Medulla oblongata (tissue), 1 donor: Measurements from ENCODE around the gene ALKBH1.
A peak's percentile ranks its signal among the peaks of the same experiment; 100 is the strongest.
"Not testable (repeated sequence)": the region's sequence is repeated elsewhere in the genome, so short reads cannot be mapped to it uniquely, and the experiment has no call there.

Experiments used
- DNase-seq: peaks from one replicate; pipeline ENCODE4 v3.0.0-alpha.2; 2015; ENCODE audit errors: extremely low spot score

ALKBH1 gene

DNA sequence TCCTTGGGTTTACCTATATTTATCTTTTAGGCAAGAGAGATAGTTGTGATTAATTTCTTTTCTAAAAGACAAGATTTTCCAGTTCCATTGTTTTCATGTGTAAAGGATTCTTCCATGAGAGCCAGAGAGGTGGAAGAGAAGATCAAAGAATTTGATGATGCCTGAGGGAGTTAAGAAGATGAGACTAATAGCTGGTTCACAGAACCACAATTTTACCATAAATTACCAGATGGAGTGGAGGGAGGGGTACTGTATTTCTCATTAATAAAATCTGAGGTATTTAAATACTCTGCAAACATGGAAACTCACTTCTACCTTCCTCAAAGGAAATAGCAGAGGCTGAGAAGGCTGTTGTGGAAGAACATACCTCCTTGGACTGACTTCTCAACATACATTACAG lies 34.6 kb downstream of the ALKBH1 start:
- no peak for DNase-seq

GRCh38 chr14:77667331-77667730 lies 40.5 kb downstream of the ALKBH1 start:
- DNase-seq: no peak

- no peak for DNase-seq
These were observed 44.5 kb downstream of the ALKBH1 start for GRCh38 chr14:77663293-77663692.

GRCh38 chr14:77661562-77661961 lies 46.3 kb downstream of the ALKBH1 start:
- DNase-seq: not testable (repeated sequence)

- no peak for DNase-seq
These were observed 47.1 kb downstream of the ALKBH1 start for GRCh38 chr14:77660754-77661153.

DNA sequence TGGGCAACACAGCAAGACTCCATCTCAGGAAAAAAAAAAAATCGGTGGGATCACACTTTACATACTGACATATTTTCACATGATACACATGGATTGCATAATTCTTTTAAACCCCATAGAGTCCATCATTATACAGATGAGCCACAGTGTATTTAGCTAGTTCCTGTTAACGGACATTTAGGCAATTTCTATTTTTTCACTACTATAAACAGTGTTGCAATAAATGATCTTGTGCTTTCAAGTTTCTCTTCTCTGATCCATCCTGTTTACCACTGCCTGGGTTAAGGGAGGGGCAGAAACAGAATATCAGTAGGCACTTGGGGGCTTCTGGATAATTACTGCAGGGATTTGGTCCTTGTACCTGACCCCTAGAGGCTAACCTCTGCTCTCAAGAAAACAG lies 48.0 kb downstream of the ALKBH1 start:
- peak; percentile 48 for DNase-seq

- no peak for DNase-seq
These were observed 50.5 kb downstream of the ALKBH1 start for GRCh38 chr14:77657280-77657679.

DNA sequence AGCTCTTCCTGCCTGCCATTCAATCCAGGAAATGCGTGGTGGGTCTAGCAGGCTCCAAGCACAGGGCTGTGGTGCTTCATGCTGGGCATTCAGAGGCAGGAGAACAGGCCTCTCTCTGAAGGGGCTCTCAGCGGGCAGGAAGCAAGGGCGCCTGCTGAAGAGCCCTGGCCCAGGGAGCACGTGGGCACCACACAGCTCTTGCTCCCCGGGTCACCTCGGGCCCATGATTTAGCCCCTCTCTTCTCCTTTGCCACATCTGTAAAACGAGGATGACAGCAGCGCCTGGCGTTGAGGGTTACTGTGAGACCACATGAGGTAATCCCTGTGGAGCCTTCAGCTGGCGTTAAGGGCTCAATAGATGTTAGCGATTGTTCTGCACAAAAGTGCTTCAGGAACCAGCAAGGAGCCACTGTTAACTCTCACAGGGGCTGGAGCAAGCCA lies 53.8 kb downstream of the ALKBH1 start:
- no peak for DNase-seq

DNA sequence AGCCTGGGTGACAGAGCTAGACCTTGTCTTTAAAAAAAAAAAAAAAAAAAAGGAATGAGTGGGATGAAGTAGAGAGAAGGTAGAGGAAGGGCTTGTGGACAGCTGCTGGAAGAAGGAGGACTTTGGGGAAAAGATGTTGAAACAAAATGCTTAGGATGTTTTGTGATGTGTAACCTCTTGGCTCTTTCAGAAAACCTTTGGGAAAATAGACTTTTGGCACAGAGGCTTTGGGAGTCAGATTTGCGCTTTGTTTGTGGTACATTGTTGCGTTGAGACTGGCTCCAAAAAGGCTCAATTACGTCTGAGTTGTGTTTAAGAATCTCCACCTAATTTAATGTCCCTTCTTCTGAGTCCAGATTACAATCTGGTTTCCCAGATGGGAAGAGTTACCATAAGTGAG lies 58.5 kb downstream of the ALKBH1 start:
- no peak for DNase-seq

DNA sequence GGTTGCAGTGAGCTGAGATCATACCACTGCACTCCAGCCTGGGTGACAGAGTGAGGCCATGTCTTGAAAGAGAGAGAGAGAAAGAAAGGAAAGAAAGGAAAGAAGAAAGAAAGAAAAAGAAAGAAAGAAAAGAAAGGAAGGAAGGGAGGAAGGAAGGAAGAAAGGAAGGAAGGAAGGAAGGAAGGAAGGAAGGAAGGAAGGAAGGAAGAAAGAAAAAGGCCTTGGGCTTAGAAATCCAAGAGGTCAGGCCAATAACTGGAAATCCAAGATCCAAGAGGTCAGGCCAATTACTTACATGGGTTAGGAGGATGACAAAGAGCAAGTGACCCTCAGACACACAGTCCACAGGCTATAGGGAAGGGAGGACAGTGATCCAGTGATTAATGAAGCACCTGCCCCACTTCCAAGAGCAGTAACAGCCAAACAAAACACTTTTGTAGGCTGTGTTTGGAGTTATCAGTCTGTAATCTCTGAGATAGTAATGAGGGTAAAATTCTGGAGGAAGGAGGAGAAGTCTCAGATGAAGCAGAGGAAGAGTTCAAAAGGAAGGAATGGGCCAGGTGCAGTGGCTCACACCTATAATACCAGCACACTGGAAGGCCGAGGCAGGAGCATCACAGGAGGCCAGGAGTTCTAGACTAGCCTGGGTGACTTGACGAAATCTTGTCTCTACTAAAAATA lies 59.2 kb downstream of the ALKBH1 start:
- DNase-seq: no peak

DNA sequence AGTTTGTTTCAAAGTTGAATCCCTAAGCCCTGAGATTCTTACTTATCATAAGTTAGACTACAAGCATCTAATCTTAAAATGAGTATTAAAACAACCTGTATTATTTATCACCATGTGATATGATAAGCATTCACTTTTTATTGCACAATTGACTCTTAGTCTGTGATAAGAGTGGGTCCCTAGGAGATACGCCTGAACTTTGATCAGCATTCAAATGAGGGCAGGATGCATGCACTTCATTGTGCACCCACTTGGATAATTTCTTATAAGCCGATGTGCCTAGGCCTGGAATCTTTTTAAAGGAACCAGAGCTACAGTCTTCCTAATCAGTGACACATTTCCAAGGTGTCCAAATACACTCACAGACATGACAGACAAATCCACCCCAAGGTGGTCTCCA lies 60.0 kb downstream of the ALKBH1 start:
- no peak for DNase-seq

- DNase-seq: no peak
These were observed 60.9 kb downstream of the ALKBH1 start for GRCh38 chr14:77646907-77647306.

DNA sequence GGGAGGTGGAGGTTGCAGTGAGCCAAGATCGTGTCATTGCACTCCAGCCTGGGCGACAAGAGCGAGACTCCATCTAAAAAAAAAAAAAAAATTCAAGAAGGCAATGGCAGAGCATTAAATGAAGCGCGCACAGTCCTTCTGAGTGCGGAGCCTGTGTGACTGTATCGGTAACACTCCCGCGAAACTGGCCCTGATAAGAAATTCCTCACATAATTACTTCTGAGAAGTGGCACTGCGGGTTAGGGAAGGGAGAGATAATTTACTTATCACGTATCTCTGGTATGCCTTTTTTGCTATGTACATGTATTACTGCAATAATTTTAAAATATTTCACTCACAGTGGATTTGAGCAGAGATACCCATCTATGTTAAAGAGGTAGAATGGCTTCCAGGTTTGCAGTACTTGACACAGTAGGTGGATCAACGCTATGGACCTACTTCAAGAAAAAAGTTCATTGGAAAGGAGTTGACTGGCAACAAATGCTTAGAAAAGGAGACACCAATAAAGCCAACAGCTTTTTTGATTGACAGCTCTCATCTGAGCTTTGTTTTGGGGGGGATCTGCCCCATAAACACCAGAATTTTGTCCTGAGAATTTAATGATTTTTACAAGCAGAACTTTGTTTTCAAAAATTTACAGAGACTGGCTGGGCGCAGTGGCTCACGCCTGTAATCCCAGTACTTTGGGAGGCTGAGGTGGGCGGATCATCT lies 62.1 kb downstream of the ALKBH1 start:
- DNase-seq: no peak

GRCh38 chr14:77642407-77642806 lies 65.4 kb downstream of the ALKBH1 start:
- DNase-seq: no peak

GRCh38 chr14:77641534-77642341 lies 66.1 kb downstream of the ALKBH1 start:
- DNase-seq: peak; percentile 70

GRCh38 chr14:77640756-77641533 lies 66.9 kb downstream of the ALKBH1 start:
- no peak for DNase-seq

GRCh38 chr14:77638771-77639171 lies 69.1 kb downstream of the ALKBH1 start:
- DNase-seq: no peak

DNA sequence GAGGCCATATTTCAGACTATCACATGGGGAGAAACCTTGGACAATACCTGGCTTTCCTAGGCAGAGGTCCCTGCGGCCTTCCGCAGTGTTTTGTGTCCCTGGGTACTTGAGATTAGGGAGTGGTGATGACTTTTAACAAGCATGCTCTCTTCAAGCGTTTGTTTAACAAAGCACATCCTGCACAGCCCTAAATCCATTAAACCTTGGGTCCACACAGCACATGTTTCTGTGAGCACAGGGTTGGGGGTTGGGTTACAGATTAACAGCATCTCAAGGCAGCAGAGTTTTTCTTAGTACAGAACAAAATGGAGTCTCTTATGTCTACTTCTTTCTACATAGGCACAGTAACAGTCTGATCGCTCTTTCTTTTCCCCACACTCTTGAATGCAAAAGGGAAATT lies 72.0 kb downstream of the ALKBH1 start:
- not testable (repeated sequence) for DNase-seq

GRCh38 chr14:77635466-77635865 lies 72.4 kb downstream of the ALKBH1 start:
- not testable (repeated sequence) for DNase-seq

DNA sequence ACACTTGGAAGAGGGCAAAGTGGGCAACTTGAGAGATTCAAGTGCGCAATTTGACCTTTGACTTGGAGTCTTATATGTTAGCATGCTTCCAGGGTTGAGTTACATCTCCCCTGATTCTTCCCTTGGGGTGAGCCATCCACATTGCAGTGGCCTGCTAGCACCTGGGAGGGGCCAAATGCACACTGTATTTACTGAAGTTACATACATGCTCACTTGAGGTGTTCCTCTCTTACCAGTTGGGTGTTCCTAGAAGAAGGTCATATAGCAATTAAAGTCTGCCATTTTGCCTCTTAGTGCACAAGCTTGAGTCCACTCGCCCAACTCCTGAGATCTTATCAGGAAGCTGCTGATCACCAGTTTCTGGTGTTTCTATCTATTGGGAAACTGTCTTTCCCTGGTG lies 77.7 kb downstream of the ALKBH1 start:
- DNase-seq: no peak

- no peak for DNase-seq
These were observed 82.5 kb downstream of the ALKBH1 start for GRCh38 chr14:77625360-77625759.

DNA sequence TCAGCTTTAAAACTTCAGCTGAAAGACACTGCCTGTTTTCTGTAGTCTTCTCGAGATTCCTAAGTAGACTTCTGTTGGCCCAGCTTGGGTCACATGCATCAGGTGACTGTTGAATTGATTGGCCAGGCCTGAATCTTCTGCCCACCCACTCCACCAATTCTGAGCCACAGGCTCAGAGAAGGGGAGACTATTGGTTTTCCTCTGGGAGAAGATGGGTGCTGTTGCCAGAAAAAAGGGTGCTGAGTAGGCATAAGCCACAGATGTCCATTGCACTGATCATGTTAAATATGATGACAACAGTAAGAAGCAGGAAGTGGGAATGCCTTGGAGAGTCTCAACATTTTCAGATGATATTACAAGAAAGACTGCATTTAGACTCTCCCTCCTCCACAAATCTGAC lies 84.6 kb downstream of the ALKBH1 start:
- no peak for DNase-seq
